Activated naive CD8-positive, alpha-beta T cell treated with anti-CD3 and anti-CD28 coated beads for 36 hours (primary cell): ENCODE measurements around the gene BPI. TPM values are rescaled to one million over a fixed set of nuclear protein-coding genes. Genes with fewer than 3 reads are reported as not detected.
"Not testable (repeated sequence)": the region's sequence is repeated elsewhere in the genome, so short reads cannot be mapped to it uniquely, and the experiment has no call there.

Experiments
- DNase-seq: peaks from one replicate; pipeline ENCODE4 v3.0.0; 2021
- H3K27ac Mint-ChIP-seq: one replicate; pipeline ENCODE4 v1.8.0; 2022; ENCODE audit warnings: mild to moderate bottlenecking, moderate library complexity, mixed read lengths
- H3K27me3 Mint-ChIP-seq: one replicate; pipeline ENCODE4 v1.8.0; 2022; ENCODE audit warnings: mild to moderate bottlenecking, mixed read lengths
- H3K36me3 Mint-ChIP-seq: one replicate; pipeline ENCODE4 v1.8.0; 2021; ENCODE audit warnings: mild to moderate bottlenecking, mixed read lengths
- H3K4me1 Mint-ChIP-seq: one replicate; pipeline ENCODE4 v1.8.0; 2021; ENCODE audit warnings: mixed read lengths
- H3K4me3 Mint-ChIP-seq: one replicate; pipeline ENCODE4 v1.8.0; 2022; ENCODE audit warnings: mild to moderate bottlenecking, moderate library complexity, mixed read lengths
- H3K9me3 Mint-ChIP-seq: one replicate; pipeline ENCODE4 v1.8.0; 2022; ENCODE audit warnings: mixed read lengths
- total RNA-seq, 2 experiments: library from RNA; stranded (reverse); gene quantifications; one replicate each; pipeline ENCODE4 v1.2.3, GENCODE V29; 2021

Gene BPI
- total RNA-seq, 2 experiments from 2014 or later = not detected

DNA sequence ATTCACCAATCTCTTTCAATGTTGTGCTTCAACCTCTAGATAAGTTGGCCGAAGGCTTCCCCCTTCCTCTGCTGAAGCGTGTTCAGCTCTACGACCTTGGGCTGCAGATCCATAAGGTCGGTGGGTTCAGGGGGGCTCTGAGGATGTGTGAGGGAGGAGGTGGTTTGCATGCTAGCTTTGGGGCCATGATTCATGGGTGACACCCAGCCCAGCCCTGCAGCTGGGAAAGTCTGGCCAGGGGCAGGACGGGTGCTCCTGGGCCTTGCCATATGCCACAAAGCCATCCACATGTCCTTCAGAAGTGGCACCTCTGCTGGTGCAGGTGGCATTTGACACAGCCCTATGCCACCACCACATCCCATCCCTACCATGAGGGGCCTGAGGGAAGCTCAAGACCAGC, 69.9 kb downstream of the BPI start:
- peaks cover 6% of the 10 kb centered on the region for H3K4me1 Mint-ChIP-seq
- no peak overlapping the region for H3K4me3 Mint-ChIP-seq
- no peak overlapping the region for H3K27ac Mint-ChIP-seq
- H3K9me3 Mint-ChIP-seq = no peaks in the 10 kb centered on the region
- peaks cover 4% of the 10 kb centered on the region for H3K27me3 Mint-ChIP-seq
- DNase-seq = no peak
- no peaks in the 10 kb centered on the region for H3K36me3 Mint-ChIP-seq

- Mint-ChIP-seq H3K9me3 (no peaks in the 10 kb centered on the region), H3K4me1 (peaks cover 1% of the 10 kb centered on the region), H3K4me3 (no peak overlapping the region), H3K27ac (no peak overlapping the region), H3K36me3 (no peaks in the 10 kb centered on the region), H3K27me3 (peaks cover 8% of the 10 kb centered on the region)
- DNase-seq = no peak
Measured at GRCh38 chr20:38377039-38377685, 73.2 kb downstream of the BPI start.

- H3K9me3 Mint-ChIP-seq, H3K27ac Mint-ChIP-seq, H3K4me1 Mint-ChIP-seq, H3K4me3 Mint-ChIP-seq, DNase-seq, H3K36me3 Mint-ChIP-seq: not testable (repeated sequence)
- peaks cover 13% of the 10 kb centered on the region for H3K27me3 Mint-ChIP-seq
Measured at GRCh38 chr20:38377838-38378237, 73.9 kb downstream of the BPI start.

DNA sequence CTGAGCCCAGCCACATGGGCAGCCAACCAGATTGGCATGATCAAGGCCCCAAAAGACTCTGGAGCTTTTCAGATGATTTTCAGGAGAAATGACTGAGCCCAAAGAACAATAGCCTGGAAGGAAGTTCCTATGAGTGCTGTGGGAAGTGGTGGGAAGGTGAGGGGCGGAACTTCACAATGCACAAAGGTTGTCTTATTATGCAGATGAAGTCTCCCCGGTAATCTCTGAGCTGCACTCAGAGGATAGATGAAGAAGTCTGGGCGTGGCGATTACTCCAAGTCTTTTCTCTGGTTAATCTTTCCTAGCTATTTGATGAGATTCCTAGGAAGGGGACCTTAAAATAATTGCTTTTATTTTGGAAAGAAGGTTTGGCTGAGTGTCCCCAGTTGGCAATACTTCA, 79.2 kb downstream of the BPI start:
- Mint-ChIP-seq H3K4me1 (no peaks in the 10 kb centered on the region), H3K9me3 (no peaks in the 10 kb centered on the region), H3K4me3 (no peak overlapping the region), H3K36me3 (no peaks in the 10 kb centered on the region), H3K27me3 (peaks cover 12% of the 10 kb centered on the region), H3K27ac (no peak overlapping the region)
- DNase-seq = no peak

GRCh38 chr20:38386004-38386403, 82.0 kb downstream of the BPI start:
- Mint-ChIP-seq H3K4me1 (no peaks in the 10 kb centered on the region), H3K27ac (no peak overlapping the region), H3K36me3 (no peaks in the 10 kb centered on the region), H3K4me3 (no peak overlapping the region), H3K9me3 (peaks cover 6% of the 10 kb centered on the region), H3K27me3 (peaks cover 16% of the 10 kb centered on the region)
- DNase-seq = no peak

DNA sequence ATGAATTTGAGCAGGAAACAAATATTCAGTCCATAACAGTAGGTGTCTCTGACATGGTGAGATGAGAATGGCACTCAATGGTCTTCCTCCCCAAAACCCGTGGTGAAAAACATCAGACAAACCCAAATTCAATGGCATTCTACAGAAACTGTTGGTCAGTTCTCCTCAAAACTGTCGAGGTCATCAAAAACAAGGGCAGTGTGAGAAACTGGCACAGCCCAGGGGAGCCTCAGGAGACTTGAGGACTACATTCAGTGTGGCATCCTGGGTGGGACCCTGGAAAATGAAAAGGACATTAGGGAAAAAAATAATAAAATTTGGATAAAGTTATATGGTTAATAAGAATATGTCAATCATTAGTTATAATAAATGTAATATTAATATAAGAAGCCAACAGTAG, 82.9 kb downstream of the BPI start:
- Mint-ChIP-seq H3K4me1 (no peaks in the 10 kb centered on the region), H3K4me3 (no peak overlapping the region), H3K9me3 (peaks cover 6% of the 10 kb centered on the region), H3K27ac (no peak overlapping the region), H3K36me3 (no peaks in the 10 kb centered on the region), H3K27me3 (peaks cover 15% of the 10 kb centered on the region)
- no peak for DNase-seq

Other genes with a start within 250 kb of the BPI start
- gene TGM2, start 138.9 kb upstream of the BPI start, total RNA-seq = not detected
- gene KIAA1755, start 43.4 kb upstream of the BPI start, total RNA-seq = not detected
- not detected for gene LBP, start 42.3 kb downstream of the BPI start, total RNA-seq
- 100 to 1,000 TPM; 249 to 259 TPM for gene SNHG17, start 131.2 kb downstream of the BPI start, total RNA-seq
- gene RALGAPB, start 168.7 kb downstream of the BPI start, total RNA-seq = 10 to 100 TPM; 25.1 to 25.6 TPM